GM18520 (cell line): Measurements from ENCODE around the gene CDC6.

Source experiments
- ATAC-seq: cut with Tn5 transposase; IDR thresholded peaks from one replicate; pipeline ENCODE4 v1.9.1; 2021; ENCODE audit not compliant: unreplicated experiment

The CDC6 gene, protein sequence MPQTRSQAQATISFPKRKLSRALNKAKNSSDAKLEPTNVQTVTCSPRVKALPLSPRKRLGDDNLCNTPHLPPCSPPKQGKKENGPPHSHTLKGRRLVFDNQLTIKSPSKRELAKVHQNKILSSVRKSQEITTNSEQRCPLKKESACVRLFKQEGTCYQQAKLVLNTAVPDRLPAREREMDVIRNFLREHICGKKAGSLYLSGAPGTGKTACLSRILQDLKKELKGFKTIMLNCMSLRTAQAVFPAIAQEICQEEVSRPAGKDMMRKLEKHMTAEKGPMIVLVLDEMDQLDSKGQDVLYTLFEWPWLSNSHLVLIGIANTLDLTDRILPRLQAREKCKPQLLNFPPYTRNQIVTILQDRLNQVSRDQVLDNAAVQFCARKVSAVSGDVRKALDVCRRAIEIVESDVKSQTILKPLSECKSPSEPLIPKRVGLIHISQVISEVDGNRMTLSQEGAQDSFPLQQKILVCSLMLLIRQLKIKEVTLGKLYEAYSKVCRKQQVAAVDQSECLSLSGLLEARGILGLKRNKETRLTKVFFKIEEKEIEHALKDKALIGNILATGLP

DNA sequence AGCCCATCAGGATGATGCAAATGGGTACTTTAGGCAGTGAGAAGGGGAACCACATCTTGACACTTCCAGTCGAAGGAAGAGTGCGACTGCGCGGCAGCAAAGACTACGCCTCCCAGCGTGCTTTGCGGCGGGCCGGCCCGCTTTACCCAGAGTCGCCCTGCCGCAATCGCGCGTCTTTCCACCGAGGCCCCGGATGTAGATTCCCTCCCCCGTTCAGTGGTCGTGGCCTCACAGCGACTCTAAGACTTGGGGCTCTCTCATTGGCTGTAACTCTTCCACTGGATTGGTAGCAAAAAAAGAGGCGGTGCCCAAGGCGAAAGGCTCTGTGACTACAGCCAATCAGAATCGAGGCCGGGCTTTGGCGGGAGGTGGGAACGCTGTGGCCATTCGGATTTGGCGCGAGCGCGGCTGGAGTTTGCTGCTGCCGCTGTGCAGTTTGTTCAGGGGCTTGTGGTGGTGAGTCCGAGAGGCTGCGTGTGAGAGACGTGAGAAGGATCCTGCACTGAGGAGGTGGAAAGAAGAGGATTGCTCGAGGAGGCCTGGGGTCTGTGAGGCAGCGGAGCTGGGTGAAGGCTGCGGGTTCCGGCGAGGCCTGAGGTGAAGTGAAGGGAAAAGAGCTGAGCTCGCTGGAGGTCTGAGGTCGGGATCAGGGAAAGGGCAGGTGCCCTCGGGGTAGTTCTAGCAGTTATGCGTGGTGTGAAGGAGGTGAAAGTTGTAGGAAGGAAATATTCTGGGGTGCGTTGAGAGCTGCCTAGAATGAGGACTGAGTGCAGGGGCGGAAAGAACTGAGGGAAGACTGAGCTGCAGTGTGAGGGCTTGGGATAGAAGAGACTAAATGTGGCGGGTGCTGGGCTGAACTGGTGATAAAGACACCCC is at the start of gene CDC6:
Gene CDC6 (plus strand): TSS at position 386 of the 876 bp plus-strand sequence. CDS start 1,542 bp downstream, outside the sequence.
- peak; percentile 94 for ATAC-seq

DNA sequence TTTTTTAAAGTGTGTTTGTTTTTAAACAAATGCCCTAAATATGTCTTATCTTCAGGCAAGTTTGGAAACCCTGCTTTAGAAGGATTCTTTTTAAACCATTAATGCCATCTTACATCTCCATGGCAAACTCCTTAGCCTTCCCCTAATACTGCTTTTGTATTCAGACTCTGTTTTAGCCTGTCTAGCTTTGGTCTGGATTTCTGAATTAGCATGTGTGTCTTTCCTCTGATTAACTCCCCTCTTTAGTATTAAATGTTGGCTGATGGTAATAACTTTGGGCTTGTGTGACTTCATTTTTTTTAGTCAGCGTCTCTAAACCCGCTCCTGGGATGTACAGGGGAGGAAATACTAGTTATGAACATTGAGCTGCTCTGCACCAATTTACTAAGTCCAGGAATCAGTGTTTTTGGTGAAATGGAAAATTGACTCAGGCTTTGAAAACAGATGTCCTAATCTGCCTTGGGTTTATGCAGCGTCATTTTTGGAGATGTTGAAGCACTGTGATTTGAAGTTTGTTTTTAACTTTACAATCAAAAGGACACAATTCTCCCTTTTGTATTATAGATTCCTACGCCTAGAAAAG is 46.3 kb upstream of the CDC6 start:
- no peak for ATAC-seq

- ATAC-seq = no peak
These were observed 44.9 kb upstream of the CDC6 start for GRCh38 chr17:40242774-40243173.

DNA sequence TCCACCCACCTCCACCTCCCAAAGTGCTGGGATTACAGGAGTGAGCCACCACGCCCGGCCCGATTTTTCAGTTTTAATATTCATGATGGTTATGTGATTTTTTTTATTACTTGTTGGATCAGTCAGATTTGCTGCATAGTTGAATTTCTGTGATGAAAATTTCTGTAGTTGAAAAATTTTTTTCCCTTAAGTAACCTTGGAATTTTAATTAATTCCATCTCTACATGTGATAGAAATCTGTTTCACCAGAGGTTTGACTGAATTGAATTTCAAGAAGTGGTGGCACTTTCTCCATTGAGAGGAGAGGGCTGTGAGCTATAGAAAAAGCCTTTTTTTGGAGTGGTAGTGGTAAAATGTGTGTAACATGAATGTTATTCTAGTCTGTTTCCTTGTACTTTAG is 43.9 kb upstream of the CDC6 start:
- ATAC-seq = no peak

- ATAC-seq = no peak
These were observed 43.4 kb upstream of the CDC6 start for GRCh38 chr17:40244255-40244654.

DNA sequence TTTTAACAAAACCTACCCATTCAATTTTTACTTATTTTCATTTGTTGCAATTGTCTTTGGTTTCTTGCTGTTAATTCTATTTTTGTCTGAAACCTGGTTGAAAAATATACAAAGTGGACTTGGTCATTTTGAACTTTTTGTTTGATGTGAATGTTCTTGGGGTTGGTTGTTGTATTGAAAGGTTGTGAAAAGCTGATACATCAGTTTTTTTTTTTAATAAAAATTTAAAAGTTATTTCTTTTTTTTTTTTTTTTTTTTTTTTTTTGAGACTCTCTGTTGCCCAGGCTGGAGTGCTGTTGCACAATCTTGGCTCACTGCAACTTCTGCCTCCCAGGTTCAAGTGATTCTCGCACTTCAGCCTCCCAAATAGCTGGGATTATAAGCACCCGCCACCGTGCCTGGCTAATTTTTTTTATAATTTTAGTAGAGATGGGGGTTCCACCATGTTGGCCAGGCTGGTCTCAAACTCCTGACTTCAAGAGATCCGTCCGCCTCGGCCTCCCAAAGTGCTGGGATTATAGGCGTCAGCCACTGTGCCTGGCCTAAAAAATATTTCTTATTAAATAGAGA is 39.7 kb upstream of the CDC6 start:
- no peak for ATAC-seq

- ATAC-seq = no peak
These were observed 39.2 kb upstream of the CDC6 start for GRCh38 chr17:40248507-40248906.

DNA sequence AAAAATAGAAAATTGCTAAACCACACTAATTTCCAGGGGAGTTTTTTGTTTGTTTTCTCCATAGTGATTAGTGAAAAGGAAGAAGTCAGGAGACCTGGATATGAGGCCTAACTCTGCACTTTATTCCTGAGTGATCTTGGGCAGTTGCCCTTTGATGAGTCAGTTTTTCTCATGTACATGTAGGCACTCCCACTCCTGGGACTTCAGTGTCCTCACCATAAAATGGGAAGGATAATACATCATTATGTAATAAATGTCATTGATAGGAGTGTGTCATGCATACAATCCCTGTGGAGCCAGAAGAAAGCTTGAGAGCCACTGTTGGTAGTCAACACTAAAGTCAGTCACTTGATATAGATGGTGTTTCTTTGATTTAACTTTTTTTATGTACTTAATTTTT is 36.1 kb upstream of the CDC6 start:
- no peak for ATAC-seq

- ATAC-seq = no peak
These were observed 34.1 kb upstream of the CDC6 start for GRCh38 chr17:40253565-40253964.

DNA sequence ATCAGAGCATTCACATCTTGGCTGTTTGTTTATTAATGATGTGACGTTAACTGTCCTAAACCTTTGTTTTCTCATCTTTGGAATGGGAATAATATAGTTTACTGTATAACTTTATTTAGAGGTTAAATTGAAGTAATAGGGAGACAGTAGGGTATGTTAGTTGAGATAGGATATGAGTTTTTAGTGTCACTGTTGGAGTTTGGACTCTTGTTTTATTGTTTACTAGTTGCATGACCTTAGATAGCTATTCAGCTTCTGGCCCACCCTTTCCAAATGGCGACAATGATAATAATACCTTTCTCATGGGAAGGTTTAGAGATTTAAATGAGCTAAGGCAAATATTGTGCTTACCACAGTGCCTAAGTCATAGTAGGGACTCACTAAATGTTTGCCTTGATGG is 28.2 kb upstream of the CDC6 start:
- ATAC-seq = no peak

GRCh38 chr17:40260528-40260927 is 27.2 kb upstream of the CDC6 start:
- ATAC-seq = no peak

GRCh38 chr17:40264458-40265185 is 23.1 kb upstream of the CDC6 start:
- no peak for ATAC-seq

DNA sequence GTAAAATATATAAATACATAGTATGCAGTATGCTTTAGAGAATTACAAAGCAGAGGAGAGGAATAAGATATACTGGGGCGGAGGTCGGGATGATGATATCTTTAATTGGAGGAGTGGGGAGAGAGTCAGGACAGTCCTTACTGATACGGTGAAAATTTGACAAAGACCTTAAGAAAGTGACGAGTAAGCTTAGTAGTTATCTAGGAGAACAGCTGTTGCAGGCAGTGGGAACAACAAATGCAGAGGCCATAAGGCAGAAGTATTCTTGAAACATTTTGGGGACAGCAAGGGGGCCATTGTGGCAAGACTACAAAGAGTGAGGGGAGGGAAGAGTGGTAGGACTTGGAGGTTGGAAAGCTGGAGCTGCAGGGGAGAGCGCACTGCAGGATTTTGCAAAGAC is 22.3 kb upstream of the CDC6 start:
- ATAC-seq = no peak

GRCh38 chr17:40266882-40267281 is 20.8 kb upstream of the CDC6 start:
- ATAC-seq = no peak

GRCh38 chr17:40268141-40268712 is 19.5 kb upstream of the CDC6 start:
- ATAC-seq = no peak

DNA sequence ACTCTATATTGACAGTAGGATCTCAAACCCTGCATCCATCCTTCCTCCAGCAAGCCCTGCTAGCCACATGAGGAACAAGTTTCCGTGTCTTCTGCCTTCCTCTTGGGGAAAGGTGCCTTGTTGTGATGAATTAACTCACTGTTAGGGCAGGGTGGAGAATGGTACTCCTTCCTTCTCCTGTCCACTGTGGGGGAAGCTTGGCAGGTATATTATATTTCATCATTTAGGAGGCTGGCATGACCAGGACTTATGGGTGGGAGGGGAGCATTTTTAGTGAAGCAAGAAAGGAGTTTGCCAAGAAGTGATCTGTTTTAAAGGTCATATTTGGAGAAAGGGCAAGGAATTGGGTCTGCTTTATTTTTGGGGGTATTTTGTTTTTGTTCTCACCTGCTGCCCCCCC is 9.3 kb upstream of the CDC6 start:
- ATAC-seq = no peak

DNA sequence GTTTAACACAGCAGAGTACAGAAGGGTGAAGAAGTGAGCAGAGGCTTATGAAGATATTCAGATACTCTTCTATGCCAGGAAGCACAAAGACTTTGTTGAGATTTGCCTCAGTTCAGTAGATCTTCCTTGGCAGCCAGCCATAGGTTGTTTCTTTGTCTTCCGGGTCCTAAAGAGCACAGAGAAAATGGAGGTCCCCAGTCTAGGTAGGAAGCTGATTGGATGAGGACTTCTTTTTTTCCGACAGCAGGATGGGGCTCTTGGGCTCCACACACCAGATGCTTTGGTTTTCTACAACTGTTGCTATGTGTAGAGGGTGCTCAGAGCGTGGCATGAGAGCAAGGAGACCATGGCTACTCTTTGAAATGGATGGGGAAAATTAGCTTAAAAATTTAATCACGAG is 8.3 kb upstream of the CDC6 start:
- ATAC-seq = no peak

DNA sequence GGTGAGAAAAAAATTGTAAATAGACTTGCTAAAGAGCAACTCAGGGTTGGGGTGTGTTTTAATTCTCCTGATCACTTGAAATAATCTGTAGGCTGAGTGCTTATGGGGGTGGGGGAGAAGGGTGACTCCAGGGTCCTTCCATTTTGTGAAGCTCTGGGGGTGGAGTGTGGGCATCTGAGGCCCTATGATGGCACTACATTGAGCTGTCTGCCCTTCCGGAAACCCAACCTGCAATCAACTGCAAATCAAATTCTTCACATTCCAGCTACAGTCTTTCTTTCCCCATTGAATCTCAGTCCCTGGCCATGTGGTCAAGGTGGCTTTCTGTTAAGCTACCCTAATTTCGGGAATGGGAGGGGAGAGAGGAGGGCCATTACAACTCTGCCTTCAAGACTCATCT is 6.0 kb upstream of the CDC6 start:
- ATAC-seq = no peak

GRCh38 chr17:40283662-40284061 is 4.0 kb upstream of the CDC6 start:
- ATAC-seq = no peak

GRCh38 chr17:40284085-40284713 is 3.5 kb upstream of the CDC6 start:
- ATAC-seq = no peak
